BLaER1 (cell line): ENCODE measurements around the gene TALDO1.

Experiments
- H3K27ac ChIP-seq: shearing (Covaris generic); formaldehyde crosslinking; 2 replicates; pipeline ENCODE4 v1.8.1; 2022
- H3K27me3 ChIP-seq: shearing (Covaris generic); formaldehyde crosslinking; 2 replicates; pipeline ENCODE4 v1.8.1; 2022
- H3K36me3 ChIP-seq: shearing (Covaris generic); formaldehyde crosslinking; 2 replicates; pipeline ENCODE4 v1.8.1; 2022
- H3K4me1 ChIP-seq: shearing (Covaris generic); formaldehyde crosslinking; 2 replicates; pipeline ENCODE4 v1.8.1; 2022
- H3K4me2 ChIP-seq: shearing (Covaris generic); formaldehyde crosslinking; 2 replicates; pipeline ENCODE4 v1.8.1; 2022
- H3K4me3 ChIP-seq: shearing (Covaris generic); formaldehyde crosslinking; 2 replicates; pipeline ENCODE4 v1.8.1; 2022
- H3K9ac ChIP-seq: shearing (Covaris generic); formaldehyde crosslinking; 2 replicates; pipeline ENCODE4 v1.8.1; 2022
- H3K9me3 ChIP-seq: shearing (Covaris generic); formaldehyde crosslinking; 2 replicates; pipeline ENCODE4 v1.8.1; 2022
- H4K20me1 ChIP-seq: shearing (Covaris generic); formaldehyde crosslinking; 2 replicates; pipeline ENCODE4 v1.8.1; 2022
- Cebpa-rat ChIP-seq: shearing (Covaris generic); IDR thresholded peaks from 2 replicates; pipeline ENCODE4 v1.8.1; 2022

Gene TALDO1

DNA sequence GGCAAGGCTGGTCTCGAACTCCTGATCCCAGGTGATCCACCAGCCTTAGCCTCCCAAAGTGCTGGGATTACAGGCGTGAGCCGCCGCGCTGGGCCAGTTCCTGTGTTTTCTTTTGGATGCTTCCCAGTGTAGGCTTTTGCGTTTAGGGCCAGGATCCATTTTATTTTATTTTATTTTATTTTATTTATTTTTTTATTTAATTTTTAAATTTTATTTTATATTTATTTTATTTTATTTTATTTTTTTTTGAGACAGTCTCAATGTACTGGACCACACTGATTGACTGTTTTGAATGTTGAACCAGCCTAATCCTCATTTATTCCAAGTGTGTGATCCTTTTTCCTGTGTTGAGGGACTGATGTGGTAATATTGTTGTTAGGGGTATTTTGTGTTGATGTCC is 32.8 kb upstream of the TALDO1 start:
- Histone ChIP-seq H3K36me3 (no peaks in the 10 kb centered on the region), H3K27me3 (peaks cover 26% of the 10 kb centered on the region), H3K4me1 (peaks cover 20% of the 10 kb centered on the region), H3K9me3 (no peaks in the 10 kb centered on the region), H4K20me1 (no peaks in the 10 kb centered on the region), H3K27ac (no peak overlapping the region), H3K4me3 (no peak overlapping the region), H3K4me2 (no peak overlapping the region), H3K9ac (no peak overlapping the region)
- no peak for TF ChIP-seq Cebpa-rat

DNA sequence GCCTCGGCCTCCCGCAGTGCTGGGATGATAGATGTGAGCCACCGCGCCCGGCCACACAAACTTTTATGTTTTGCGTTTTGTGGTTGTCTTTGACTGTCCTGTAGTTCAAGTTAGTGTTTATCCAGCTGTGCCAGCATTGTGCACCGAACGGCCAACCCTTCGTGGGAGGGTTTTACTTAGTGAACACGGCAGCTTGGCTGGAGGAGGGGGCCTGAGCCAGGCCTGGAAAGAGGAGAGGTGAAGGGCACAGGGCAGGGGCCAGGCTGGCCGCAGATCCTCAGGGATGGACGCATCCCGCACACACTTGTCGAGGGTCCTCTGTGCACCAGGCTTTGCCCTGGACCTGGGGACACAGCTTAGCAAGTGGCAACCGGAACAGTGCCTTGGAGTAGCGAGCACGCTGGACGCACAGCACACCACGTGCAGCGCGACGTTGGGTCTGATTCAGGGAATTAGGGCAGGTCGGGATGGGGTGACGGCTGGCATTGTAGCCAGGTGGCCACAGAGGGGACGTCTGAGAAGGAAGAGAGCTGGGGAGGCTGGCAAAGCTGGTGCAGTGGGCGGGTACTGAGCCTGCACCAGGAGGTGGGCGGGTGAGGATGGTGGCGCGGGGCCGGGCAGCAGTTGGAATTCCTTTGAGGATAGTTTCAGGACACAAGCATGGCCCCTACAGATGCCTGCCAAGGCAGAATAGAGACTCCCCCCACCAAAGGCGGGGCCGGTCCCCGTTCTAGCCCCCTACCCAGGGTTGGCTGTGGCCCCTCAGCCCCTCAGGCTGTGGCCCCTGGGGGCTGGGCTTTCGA is 27.8 kb upstream of the TALDO1 start:
- H3K36me3 ChIP-seq = no peaks in the 10 kb centered on the region
- peaks cover 35% of the 10 kb centered on the region for H3K4me1 ChIP-seq
- peaks cover 17% of the 10 kb centered on the region for H4K20me1 ChIP-seq
- H3K27ac ChIP-seq = no peak overlapping the region
- H3K4me3 ChIP-seq = no peak overlapping the region
- no peaks in the 10 kb centered on the region for H3K9me3 ChIP-seq
- H3K27me3 ChIP-seq = peaks cover 44% of the 10 kb centered on the region
- H3K9ac ChIP-seq = no peak overlapping the region
- peak overlapping the region; percentile 95 for H3K4me2 ChIP-seq
- no peak for TF ChIP-seq Cebpa-rat

DNA sequence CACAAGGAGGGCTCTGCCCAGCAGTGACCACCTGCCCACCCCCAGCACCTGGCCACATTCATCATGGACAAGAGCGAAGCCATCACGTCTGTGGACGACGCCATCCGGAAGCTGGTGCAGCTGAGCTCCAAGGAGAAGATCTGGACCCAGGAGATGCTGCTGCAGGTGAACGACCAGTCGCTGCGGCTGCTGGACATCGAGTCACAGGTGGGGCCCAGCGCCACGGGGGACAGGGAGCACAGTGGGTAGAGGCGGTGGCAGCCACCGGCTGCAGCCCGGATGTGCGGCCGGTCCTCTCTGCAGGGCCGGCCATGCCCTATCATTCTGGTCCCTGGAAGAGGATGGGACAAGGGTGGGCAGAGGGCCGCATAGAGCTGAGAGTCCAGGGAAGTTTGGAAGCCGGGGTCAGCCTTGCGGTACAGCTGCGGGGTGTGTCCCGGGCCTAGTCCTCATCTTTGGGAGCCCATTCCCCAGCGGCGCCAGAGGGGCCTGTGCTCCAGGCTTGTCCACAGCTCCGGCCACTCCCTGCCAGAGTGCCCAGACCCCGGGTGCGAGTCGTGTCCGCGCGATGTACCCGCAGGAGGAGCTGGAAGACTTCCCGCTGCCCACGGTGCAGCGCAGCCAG is 27.1 kb upstream of the TALDO1 start:
- H3K9ac ChIP-seq = no peak overlapping the region
- no peak for TF ChIP-seq Cebpa-rat
- H3K27me3 ChIP-seq = peaks cover 51% of the 10 kb centered on the region
- H3K27ac ChIP-seq = no peak overlapping the region
- H3K4me1 ChIP-seq = peaks cover 35% of the 10 kb centered on the region
- peak overlapping the region; percentile 59 for H3K4me3 ChIP-seq
- peaks cover 17% of the 10 kb centered on the region for H4K20me1 ChIP-seq
- H3K36me3 ChIP-seq = no peaks in the 10 kb centered on the region
- peak overlapping the region; percentile 95 for H3K4me2 ChIP-seq
- no peaks in the 10 kb centered on the region for H3K9me3 ChIP-seq

- Histone ChIP-seq H3K4me1 (peaks cover 41% of the 10 kb centered on the region), H3K9ac (no peak overlapping the region), H3K27ac (no peak overlapping the region), H3K27me3 (peaks cover 57% of the 10 kb centered on the region), H3K4me2 (peak overlapping the region; percentile 95), H3K9me3 (no peaks in the 10 kb centered on the region), H4K20me1 (peaks cover 17% of the 10 kb centered on the region), H3K36me3 (no peaks in the 10 kb centered on the region), H3K4me3 (peak overlapping the region; percentile 59)
- TF ChIP-seq Cebpa-rat = no peak
Observed at GRCh38 chr11:720642-721246, 26.5 kb upstream of the TALDO1 start.

GRCh38 chr11:721247-721740 is 26.0 kb upstream of the TALDO1 start:
- no peak overlapping the region for H3K27ac ChIP-seq

GRCh38 chr11:721741-722345 is 25.4 kb upstream of the TALDO1 start:
- Histone ChIP-seq H3K9me3 (no peaks in the 10 kb centered on the region), H3K4me3 (peak overlapping the region; percentile 59), H3K9ac (peak overlapping the region; percentile 29; the same call in 1 of the 2 replicates), H3K4me2 (peak overlapping the region; percentile 95), H4K20me1 (peaks cover 17% of the 10 kb centered on the region), H3K36me3 (no peaks in the 10 kb centered on the region), H3K27me3 (peaks cover 66% of the 10 kb centered on the region), H3K4me1 (peaks cover 48% of the 10 kb centered on the region), H3K27ac (no peak overlapping the region)
- TF ChIP-seq Cebpa-rat = no peak

More at GRCh38 chr11:721247-721740, 26.0 kb upstream of the TALDO1 start:
- Histone ChIP-seq H3K4me1 (peaks cover 42% of the 10 kb centered on the region), H3K36me3 (no peaks in the 10 kb centered on the region), H4K20me1 (peaks cover 17% of the 10 kb centered on the region), H3K27me3 (peaks cover 60% of the 10 kb centered on the region), H3K9me3 (no peaks in the 10 kb centered on the region), H3K4me2 (peak overlapping the region; percentile 95), H3K9ac (no peak overlapping the region), H3K4me3 (peak overlapping the region; percentile 59)
- TF ChIP-seq Cebpa-rat = no peak

GRCh38 chr11:722346-722811 is 24.9 kb upstream of the TALDO1 start:
- peaks cover 17% of the 10 kb centered on the region for H4K20me1 ChIP-seq
- peaks cover 71% of the 10 kb centered on the region for H3K27me3 ChIP-seq
- no peaks in the 10 kb centered on the region for H3K36me3 ChIP-seq
- peaks cover 53% of the 10 kb centered on the region for H3K4me1 ChIP-seq
- peak overlapping the region; percentile 29; the same call in 1 of the 2 replicates for H3K9ac ChIP-seq
- no peak for TF ChIP-seq Cebpa-rat
- H3K4me2 ChIP-seq = peak overlapping the region; percentile 95
- no peaks in the 10 kb centered on the region for H3K9me3 ChIP-seq
- peak overlapping the region; percentile 59 for H3K4me3 ChIP-seq
- H3K27ac ChIP-seq = no peak overlapping the region

DNA sequence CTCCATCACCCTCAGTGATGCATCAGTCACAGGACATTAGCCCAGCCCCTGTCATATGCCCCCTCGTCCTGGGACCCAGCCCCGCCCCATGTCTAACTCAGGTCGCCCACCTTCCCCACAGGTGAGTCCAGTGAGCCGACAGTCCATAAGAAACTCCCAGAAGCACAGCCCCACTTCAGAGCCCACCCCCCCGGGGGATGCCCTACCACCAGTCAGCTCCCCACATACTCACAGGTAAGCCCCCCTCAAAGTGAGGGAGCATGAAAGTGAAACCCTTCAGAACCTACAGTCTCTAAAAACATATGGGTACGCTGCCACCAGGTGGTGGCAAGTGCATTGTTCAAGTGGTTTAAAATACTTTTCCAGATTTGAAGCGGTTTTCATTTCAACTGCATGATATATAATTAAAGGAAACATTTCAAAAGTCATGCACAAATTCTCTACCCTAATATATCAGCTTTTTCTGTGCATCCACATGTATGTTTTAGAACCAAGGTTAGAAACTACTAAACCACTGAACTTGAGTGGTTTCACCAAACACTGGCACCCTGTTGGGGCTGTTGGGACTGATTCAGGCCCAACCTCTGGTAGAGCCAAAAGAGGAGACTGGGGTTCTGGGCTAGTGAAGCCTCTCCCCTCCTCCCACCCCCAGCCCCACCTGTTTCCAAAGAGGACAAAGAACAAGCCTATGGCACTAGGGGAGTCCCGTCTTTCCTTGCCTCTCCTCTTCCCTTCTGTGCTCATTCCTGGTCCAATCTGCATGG is 24.0 kb upstream of the TALDO1 start:
- Histone ChIP-seq H3K4me1 (peaks cover 62% of the 10 kb centered on the region), H3K36me3 (no peaks in the 10 kb centered on the region), H3K4me3 (no peak overlapping the region), H4K20me1 (peaks cover 17% of the 10 kb centered on the region), H3K9ac (no peak overlapping the region), H3K27me3 (peaks cover 72% of the 10 kb centered on the region), H3K9me3 (no peaks in the 10 kb centered on the region), H3K27ac (no peak overlapping the region), H3K4me2 (peak overlapping the region; percentile 44)
- no peak for TF ChIP-seq Cebpa-rat
